Erythroblast (primary cell): ENCODE measurements around the gene RXRG.

Experiments used
- GATA1 ChIP-seq: IDR thresholded peaks from 2 replicates; pipeline ENCODE4 v1.6.1; 2011; ENCODE audit warnings: low read depth, mild to moderate bottlenecking, control low read depth, low read length, moderate library complexity
- POLR2A ChIP-seq: IDR thresholded peaks from 2 replicates; pipeline ENCODE4 v1.6.1; 2011; ENCODE audit warnings: mild to moderate bottlenecking, low read length

DNA sequence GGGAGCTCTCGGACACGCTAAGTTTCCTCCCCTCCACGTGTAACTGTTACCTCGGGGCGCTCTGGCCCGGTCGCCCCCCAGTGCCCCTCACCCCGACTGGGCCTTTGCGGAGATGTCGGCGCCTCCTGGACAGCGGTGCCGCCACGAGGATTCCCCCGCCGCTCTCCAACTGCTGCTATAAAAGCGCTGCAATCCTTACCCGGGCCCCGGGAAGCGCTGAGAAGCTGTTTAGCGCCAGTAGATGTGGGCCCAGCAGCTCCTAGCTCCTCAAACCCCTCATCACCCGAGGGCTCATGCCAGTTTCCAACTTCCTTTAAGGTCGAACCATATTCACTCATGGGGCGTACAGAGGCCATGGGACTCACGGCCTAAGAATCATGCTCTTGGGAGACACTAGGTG is 88.0 kb downstream of the RXRG start:
- TF ChIP-seq POLR2A (no peak), GATA1 (no peak)
